HG03558 (cell line): Measurements from ENCODE around the gene RNF130.
"Not testable (repeated sequence)": the region's sequence is repeated elsewhere in the genome, so short reads cannot be mapped to it uniquely, and the experiment has no call there.

Experiments
- ATAC-seq: cut with Tn5 transposase; IDR thresholded peaks from one replicate; pipeline ENCODE4 v1.9.1; 2021; ENCODE audit warnings: moderate number of reproducible peaks; ENCODE audit not compliant: unreplicated experiment; ENCODE audit errors: extremely low read depth

Gene RNF130

DNA sequence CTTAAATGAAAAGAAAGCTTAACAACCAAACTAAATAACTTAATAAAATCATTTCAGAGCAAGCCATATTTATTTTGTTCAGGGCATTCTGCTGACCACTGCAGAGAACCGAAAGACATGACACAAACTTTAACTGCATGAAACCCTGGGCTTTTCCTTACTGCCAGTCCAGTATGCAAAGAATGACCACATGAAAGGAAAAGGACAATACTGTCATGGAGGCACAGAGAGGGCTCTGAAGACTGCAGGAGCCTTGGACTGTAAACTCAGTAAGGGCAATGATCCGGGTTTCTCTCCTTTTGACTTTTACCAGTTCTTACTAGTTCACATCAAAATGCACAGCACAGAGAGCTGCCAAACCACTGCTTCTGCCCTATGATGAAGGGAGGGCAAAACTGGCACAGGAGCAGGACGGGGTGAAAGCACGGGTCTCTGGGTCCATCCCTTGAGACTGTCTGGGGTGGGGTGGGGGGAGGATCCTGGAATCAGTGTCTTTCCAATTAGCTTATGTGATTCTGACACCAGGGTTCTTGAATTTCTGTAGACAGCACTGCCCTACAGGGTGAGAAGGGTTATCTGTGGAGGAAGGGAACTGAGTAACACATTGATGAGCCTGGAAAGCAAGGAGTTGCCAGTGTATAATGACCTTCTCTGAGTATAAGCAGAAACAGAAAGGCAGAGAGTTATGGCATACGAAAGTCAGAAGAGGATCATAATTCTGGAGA is 44.7 kb downstream of the RNF130 start:
- no peak for ATAC-seq

DNA sequence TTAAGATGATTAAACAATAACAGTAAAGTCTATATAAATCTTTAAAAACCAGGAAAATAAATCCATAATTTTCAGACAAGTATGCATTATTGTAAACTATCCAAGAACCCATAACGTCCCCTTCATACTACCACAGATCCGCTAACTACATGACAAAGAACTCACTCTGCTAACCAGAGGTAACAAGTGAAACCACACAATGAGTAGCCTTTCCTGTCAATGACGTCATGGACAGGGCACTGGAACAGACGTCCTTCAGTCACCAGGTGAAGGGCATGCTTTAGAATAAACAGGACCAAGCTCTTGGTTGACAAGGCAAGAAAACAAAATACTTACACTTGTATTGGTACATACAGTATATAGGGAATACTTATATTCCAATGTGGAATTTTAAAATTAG is 45.2 kb downstream of the RNF130 start:
- no peak for ATAC-seq

DNA sequence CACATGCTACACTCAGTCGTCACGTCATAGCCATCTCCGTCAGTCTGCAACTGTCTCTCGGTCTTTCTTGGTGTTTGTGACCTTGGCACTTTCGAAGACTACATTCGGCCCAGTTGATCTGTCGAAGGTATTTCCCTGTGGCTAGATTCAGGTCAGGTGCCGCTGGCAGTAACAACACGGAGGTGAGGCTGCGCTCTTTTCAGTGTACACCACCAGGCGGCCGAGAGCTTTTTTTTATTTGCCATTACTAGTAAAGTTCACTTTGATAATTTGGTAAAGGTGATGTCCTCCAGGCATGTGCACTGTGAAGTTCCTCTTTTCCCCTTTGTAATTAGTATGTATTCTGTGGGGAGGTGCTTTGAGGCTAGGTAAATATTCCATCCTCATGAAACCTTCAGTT is 49.7 kb downstream of the RNF130 start:
- ATAC-seq, result no peak

DNA sequence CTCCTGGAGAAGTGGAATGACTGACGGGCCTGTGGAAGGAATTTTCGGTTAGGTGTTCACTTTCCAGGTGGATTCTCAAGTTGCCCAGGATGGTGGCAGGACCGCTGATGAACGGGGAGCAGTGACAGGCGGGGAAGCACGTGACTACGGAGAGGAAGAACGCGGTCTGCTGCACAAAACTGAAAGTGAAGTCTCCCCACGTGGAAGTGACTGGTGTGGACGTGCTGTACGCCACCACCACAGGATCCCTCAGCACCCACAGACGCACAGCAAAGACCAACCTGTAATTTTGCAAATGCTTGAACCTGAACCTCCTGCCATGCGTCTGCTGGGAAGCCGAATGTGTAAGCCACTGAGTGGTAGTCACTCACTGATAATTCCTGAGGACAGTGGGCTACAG is 51.4 kb downstream of the RNF130 start:
- ATAC-seq, result no peak

DNA sequence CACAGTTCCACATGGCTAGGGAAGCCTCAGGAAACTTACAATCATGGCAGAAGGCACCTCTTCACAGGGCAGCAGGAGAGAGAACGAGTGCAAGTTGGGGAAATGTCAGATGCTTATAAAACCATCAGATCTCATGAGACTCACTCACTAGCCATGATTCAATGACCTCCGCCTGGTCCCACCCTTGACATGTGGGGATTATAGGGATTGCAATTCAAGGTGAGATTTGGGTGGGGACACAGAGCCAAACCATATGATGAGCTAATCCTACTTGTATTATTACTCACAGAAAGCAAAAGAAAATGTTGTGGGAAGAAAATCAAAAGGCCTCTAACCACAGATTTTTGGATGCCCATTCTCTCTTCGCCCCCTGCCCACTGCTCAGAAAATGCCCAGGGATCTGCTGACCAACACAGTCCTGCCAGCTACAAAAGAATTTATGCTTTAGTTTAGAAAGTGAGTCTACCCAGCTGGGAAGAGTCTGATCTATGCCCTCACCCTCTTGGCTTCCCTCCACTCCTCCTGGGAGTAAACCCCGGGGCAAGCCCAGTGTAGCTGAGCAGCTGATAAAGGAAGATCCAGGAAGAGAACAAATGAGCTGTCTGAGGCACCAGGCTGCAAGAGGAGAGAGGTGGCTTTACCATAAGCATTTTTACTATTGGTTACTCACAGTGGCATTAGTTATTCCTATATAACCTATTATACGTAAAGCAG is 53.1 kb downstream of the RNF130 start:
- ATAC-seq, result no peak

DNA sequence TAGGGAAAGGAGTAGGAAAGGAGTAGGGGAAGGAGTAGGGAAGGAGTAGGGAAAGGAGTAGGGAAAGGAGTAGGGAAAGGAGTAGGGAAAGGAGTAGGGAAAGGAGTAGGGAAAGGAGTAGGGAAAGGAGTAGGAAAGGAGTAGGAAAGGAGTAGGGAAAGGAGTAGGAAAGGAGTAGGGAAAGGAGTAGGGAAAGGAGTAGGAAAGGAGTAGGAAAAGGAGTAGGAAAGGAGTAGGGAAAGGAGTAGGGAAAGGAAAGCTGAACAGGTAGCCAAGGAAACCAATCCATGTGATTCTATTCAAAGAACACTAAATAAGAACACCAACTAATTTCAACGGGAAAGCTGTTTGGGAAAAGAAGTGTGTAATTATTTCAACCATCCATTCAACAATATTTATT is 56.0 kb downstream of the RNF130 start:
- ATAC-seq, result not testable (repeated sequence)

DNA sequence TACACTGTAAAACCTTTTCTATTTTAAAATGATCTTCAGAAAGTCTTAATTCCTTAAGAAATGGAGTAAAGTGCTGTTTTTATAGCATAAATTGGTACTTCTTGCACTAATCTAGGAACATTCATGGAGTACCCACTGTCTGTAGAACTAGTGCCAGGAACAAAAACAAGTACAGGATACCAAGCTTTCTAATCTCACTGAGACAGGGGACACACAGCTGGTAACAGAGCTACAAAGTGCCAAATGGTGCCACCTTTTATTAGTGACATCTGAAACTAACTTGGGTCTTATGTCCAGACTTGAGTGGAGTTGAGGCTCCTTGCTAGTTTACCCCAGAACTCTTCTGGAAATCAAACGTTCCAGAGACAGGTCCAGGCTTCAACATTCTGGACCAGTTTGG is 57.9 kb downstream of the RNF130 start:
- no peak for ATAC-seq

DNA sequence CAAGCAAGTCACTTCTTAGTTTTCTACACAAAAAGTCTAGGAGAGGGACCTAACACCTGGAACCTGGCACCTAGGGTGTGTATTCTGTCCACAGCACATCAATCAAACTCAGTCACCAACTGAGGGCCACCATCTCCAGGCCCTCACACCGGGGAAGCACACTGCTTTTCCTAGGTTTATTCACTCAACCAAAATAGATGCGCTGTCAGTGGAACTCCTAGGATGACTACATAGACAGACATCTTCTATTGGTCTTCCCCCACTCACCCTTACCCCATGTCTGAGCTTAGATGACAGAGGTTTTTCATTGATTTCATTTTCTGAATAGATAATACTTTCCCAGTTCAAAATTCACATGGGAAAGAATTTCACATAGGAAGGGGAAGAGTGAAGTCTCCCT is 59.2 kb downstream of the RNF130 start:
- ATAC-seq, result no peak

DNA sequence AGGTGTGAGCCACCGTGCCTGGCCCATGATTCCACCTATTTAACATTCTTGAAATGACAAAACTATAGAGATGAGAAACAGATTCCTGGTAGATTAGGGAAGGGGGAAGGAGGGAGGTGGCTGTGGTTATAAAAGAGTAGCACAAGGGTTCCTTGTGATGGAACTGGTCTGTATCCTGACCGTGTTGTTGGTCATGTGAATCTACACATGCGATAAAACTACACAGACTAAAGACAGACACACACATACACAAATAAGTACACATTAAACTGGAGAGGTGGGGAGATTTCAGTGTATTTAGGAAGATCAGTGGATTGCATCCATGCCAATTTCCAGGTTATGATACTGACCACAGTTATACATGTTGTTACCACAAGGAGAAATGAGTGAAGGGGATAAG is 60.9 kb downstream of the RNF130 start:
- ATAC-seq, result no peak

DNA sequence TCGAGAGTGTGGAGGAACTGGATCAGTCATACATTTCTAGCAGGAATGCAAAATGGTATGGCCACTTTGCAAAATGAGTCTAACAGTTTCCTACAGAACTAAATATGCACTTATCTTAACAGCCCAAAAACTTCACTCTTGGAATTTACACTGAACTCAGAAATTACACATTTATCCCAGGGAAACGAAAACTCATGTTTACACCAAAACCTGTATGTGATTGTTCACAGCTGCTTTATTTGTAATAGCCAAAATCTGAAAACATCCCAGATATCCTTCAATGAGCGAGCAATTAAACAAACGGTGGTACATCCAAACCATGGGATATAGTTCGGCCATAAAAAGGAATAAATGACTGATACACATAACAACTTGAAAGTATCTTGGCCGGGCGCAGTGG is 62.0 kb downstream of the RNF130 start:
- no peak for ATAC-seq

DNA sequence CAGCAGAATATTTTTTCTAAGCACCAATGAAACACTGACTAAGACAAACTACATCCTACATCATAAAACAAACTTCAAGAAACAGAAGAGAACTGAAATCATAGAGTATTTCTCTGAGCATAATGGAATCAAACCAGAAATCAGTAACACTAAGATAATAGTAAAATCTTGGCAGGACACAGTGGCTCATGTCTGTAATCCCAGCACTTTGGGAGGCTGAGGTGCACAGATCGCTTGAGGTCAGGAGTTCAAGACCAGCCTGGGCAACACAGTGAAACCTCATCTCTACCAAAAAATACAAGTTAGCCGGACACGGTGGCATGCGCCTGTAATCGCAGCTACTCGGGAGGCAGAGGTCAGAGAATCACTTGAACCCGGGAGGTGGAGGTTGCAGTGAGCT is 63.1 kb downstream of the RNF130 start:
- ATAC-seq, result no peak

DNA sequence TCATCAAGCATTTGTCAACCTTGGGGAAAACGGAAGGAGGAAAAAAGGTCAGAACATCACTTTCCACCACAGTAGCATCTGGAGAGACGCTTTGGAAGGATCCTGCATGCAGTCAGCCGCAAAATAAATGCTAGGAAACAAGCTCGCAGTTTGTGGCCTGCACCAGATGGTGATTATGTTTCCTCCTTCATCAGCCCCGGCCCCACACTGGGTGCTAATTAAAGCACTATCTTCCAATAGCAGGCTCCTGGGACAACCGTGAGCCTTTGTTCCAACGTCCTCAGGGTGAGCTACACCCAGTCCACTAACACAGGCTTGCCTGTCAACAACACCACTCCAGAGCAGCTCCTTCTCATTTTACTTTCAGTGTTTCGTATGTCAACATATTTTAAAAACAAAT is 64.0 kb downstream of the RNF130 start:
- no peak for ATAC-seq

DNA sequence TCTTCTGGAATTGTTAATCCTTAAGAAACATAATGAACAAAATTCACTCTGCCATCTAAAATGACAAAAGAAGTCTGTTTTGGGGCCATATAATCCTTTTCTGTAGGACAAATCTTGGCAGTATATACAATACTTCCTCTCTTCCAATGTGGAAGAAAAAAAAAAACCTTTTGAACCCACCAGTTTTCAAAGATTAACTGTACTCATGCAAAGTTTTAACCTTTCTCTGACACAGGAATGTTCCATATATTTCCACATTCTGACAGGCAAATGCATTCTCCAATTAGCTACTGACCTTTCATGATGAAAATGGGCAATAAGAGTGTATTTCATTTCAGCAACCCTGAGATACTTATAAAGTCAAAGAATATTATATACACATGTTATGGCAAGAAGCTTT is 65.4 kb downstream of the RNF130 start:
- no peak for ATAC-seq

DNA sequence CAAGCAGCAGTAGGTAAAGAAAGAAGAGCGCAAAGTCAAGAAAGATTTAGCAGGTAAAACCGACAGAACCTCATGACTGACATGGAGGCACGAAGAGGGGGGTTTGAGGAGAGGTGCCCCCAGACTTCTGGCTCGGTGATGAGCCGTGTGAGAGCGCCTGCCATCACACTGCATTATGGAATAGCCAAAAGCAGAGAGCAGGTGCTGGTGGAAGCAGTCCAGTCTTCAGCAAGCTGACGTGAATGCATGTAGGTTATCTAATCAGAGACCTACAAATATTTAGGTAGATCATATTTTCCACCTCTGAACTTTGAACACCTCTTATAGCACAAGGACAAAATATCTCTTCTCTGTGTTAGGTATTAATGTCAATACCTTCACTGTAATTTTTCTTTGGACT is 68.4 kb downstream of the RNF130 start:
- ATAC-seq, result no peak

DNA sequence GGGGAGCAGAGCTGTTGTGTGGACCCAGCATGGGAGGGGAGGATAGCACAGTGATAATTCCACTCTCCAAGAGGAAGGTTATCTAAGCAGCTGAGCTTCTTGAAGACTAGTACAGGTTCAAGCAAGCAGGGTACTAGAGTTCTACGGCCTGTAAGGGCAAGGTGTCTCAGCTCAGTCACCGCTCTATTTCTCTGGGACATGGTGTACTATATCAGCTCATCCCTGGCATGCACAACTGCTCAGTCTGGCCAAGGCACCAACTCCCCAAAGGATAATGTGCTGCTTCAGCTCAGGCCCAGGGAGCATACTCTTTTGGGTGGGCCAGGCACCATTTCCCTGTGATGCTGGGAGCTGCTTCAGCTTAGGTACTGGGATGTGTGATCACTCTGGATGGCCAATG is 69.8 kb downstream of the RNF130 start:
- ATAC-seq, result no peak

DNA sequence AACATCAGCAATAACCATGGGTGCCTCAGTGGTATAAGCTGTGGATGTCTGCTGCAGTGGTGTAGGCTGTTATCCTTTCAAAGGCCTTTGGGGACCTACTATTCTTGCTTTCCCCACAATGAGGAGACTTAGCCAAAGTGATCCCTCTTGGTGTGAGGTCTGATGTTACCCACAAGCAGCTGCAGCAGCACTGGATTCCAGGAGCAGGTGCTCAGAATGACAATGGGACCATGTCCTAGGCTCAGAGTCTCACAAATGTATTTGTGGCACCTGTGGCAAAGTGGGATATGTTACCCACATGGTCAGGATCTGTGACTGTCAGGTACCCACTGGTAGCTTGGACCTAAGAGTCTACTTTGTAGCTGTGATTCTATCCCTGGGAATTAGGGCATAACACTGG is 70.4 kb downstream of the RNF130 start:
- ATAC-seq, result no peak

DNA sequence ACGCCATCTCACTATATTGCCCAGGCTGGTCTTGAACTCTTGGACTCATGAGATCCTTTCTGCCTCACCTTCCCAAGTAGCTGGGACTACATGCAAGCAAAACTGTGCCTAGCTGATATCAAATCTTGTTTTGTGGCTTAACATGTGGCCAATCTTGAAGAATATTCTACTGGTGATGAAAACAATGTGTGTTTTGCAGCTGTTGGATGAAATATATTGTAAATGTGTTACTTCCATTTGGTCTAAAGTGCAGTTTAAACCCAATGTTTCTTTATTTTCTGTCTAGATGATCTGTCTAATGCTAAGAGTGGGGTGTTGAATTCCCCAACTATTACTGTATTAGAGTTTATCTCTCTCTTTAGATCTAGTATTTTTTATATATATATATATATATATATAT is 73.1 kb downstream of the RNF130 start:
- no peak for ATAC-seq

DNA sequence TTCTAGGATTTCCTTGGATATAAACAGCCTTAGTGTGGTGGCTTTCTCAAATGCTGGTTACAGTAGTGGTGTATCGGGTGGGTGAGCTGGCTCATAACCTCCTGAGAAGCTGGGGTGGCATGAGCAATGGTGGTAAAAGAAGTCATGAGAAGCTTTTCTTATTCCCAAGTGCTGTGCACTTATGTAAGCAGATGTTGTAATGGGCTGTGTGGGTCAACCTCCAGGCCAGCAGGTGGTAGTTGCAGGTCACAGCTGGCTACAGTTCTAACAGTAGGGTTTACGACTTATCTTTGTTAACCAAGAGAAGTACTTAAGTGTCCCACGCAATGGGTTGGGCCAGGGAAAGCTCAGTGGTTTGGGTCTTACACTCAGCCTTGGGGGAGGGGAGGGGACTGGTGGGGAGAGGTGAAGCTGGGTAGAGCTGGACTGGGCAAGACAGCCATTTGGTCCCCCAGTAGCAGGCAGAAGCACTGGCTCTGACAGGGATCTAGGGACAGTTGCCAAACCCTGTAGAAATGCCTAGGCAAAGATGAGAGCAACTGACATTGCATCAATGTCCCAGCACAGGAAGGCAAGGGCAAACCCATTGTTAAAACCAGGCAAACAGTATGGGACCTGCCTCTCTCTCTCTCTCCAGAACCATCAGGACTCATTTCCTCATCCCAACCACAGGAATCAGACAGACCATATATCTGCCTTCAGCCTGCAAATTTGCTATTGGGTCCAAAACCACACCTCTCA is 76.8 kb downstream of the RNF130 start:
- no peak for ATAC-seq

DNA sequence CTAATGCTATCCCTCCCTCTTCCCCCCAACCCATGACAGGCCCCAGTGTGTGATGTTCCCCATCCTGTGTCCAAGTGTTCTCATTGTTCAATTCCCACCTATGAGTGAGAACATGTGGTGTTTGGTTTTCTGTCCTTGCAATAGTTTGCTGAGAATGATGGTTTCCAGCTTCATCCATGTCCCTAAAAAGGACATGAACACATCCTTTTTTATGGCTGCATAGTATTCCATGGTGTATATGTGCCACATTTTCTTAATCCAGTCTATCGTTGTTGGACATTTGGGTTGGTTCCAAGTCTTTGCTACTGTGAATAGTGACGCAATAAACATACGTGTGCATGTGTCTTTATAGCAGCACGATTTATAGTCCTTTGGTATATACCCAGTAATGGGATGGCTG is 78.7 kb downstream of the RNF130 start:
- ATAC-seq, result not testable (repeated sequence)

DNA sequence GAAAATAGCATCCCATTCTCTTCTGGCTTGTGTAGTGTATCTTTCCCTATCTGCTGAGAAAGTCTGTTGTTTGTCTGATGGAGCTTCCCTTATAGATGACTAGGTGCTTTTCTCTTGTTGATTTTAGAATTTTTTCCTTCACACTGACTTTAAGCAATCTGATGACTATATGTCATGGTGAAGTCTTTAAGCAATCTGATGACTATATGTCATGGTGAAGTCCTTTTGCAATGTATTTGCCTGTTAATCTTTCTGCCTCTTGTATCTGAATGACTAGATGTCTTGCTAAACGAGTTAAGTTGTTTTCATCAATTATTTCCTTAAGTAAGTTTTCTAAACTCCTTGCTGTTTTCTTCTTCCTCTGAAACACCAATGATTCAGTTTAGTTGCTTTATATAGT is 80.5 kb downstream of the RNF130 start:
- ATAC-seq, result no peak

DNA sequence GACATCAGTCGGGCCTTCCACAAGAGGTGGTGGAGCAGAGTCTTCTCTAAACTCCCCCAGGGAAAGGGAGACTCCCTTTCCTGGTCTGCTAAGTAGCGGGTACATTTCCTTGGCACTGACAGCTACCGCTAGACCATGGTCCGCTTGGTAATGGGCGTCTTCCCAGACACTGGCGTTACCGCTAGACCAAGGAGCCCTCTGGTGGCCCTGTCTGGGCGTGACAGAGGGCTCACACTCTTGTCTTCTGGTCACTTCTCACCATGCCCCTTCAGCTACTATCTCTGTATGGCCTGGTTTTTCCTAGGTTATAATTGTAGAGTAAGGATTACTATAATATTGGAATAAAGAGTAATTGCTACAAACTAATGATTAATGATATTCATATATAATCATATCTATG is 81.0 kb downstream of the RNF130 start:
- not testable (repeated sequence) for ATAC-seq
